Left ventricle myocardium inferior (tissue), 1 donor: ENCODE results near the gene DNAAF3. TPM values are rescaled to one million over a fixed set of nuclear protein-coding genes. Genes with fewer than 3 reads are reported as not detected.

Experiments used
- DNase-seq: peaks from one replicate; pipeline ENCODE4 v3.0.0-alpha.2; 2020
- H3K27ac ChIP-seq: fragments of 200-600 bp; replicated peaks from 2 replicates; pipeline ENCODE4 v1.8.0; 2021
- H3K27me3 ChIP-seq: fragments of 200-600 bp; 2 replicates; pipeline ENCODE4 v1.8.0; 2021; ENCODE audit warnings: low read depth
- H3K36me3 ChIP-seq: fragments of 200-600 bp; 2 replicates; pipeline ENCODE4 v1.8.0; 2021
- H3K4me1 ChIP-seq: fragments of 200-600 bp; 2 replicates; pipeline ENCODE4 v1.8.0; 2021
- H3K4me3 ChIP-seq: fragments of 200-600 bp; 2 replicates; pipeline ENCODE4 v1.8.0; 2021; ENCODE audit warnings: mild to moderate bottlenecking, moderate library complexity
- H3K9me3 ChIP-seq: fragments of 200-600 bp; replicated peaks from 2 replicates; pipeline ENCODE4 v1.8.0; 2021
- intact Hi-C: fragments of 100-400 bp; cut with micrococcal nuclease; formaldehyde crosslinking; loops from one replicate; pipeline ENCODE4 v1.11.0; 2022
- total RNA-seq: library from RNA; stranded (reverse); fragmentation: NEBNext Ultra II Directional; extraction: Animal tissue kit (Norgen Biotek cat#: 25700); gene quantifications from one replicate; pipeline ENCODE4 v1.2.1, GENCODE V29; 2021
- TF ChIP-seq, protein P1 (sequence below): fragments of 200-600 bp; IDR thresholded peaks from 2 replicates; pipeline ENCODE4 v1.8.0; 2021; ENCODE audit warnings: antibody characterized with exemption, mild to moderate bottlenecking, borderline replicate concordance
- donor health status: DM: no; HTN: yes; CAD: no; lungs with severe emphysema.

DNAAF3 gene
- total RNA-seq, 1 donor from 2014 or later, result 1.8 TPM

DNA sequence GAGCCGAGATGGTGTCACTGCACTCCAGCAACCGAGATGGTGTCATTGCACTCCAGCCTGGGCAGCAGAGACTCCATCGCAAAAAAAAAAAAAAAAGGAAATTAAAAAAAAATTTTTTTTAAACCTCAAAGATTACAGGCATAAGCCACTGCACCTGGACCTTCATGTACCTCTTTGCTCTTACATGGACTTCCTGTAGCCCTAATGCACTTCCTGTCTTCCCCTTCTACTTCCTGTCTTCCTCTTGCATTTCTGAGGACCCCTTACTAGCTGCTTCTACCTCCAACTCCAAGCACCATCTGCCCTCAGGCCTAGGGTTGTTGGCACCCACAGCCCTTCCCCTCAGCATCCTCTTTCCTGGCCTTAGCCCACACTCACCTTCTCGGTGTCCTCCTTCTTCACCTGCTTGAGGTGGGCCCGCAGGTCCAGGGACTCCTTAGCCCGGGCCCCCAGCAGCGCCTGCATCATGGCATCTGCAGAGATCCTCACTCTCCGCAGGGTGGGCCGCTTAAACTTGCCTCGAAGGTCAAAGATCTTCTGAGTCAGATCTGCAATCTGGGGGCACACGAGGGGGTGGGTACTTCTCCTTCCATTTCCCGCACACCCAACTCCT is 12.7 kb downstream of the DNAAF3 start:
- no peaks in the 10 kb centered on the region for H3K9me3 ChIP-seq
- H3K27ac ChIP-seq, result peak overlapping the region; percentile 30
- intact Hi-C loops, result no loop called here

DNA sequence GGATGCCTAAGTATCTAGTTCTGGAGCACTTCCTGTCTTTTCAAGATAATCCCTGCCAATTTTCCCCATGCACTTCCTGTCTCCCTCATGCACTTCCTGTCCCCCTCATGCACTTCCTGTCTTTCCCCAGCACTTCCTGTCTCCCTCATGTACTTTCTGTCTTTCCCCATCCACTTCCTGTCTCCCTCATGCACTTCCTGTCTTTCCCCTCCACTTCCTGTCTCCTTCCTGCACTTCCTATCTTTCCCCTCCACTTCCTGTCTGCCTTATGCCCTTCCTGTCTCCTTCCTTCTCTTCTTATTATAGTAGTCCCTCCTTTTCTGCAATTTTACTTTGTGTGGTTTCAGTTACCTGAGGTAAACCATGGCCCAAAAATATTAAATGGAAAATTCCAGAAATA is 14.4 kb downstream of the DNAAF3 start:
- TF ChIP-seq, protein P1, sequence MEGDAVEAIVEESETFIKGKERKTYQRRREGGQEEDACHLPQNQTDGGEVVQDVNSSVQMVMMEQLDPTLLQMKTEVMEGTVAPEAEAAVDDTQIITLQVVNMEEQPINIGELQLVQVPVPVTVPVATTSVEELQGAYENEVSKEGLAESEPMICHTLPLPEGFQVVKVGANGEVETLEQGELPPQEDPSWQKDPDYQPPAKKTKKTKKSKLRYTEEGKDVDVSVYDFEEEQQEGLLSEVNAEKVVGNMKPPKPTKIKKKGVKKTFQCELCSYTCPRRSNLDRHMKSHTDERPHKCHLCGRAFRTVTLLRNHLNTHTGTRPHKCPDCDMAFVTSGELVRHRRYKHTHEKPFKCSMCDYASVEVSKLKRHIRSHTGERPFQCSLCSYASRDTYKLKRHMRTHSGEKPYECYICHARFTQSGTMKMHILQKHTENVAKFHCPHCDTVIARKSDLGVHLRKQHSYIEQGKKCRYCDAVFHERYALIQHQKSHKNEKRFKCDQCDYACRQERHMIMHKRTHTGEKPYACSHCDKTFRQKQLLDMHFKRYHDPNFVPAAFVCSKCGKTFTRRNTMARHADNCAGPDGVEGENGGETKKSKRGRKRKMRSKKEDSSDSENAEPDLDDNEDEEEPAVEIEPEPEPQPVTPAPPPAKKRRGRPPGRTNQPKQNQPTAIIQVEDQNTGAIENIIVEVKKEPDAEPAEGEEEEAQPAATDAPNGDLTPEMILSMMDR, result no peak

More for the DNA sequence above, 12.7 kb downstream of the DNAAF3 start:
- peaks cover 32% of the 10 kb centered on the region for H3K36me3 ChIP-seq
- peaks cover 55% of the 10 kb centered on the region for H3K4me1 ChIP-seq
- peaks cover 46% of the 10 kb centered on the region for H3K27me3 ChIP-seq
- H3K4me3 ChIP-seq, result peak overlapping the region; percentile 66
- no peak for DNase-seq
- TF ChIP-seq, protein P1, result no peak

DNA sequence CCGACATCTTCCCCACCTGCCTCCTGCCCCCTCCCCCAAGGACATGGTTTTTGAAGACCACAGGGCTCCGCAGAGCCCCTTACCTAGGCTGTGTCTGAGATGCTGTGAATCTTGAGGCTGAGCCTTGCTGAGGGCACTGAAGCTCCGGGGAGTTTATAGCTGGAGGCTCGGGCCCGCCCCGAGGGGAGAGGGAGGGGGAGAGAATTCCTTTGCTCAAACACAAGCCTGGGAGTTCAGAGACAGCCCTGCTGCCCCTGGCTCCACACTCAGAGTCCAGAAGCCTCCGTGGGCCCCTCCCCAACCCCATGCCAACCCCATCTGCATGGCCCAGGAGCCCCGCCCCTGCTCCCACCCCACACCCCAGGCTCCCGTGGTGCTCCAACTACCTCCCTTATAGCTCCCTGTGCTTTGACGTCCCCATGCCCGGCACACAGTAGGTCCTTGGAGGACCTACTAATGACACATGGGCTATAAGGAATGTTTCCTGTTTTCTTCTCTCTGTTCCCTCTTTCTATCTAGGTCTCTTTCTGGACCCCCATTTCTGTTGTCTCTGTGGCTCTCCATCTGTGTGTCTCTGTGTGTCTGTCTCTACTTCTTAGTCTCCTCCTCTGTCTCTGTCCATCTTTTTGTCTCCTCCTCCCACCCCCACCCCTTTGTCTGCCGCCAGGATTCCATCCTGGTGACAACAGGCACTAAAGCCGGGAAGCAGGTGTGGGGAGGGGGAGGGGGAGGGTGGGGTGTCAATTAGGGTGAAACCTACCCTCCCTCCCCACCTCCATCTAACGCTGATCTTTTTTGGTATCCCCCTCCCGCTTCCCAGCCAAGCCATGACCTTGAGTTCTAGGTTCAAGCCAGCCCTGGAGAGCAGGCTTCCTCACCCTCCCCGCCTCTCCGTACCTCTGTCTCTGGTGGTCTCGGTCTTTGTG is 17.1 kb downstream of the DNAAF3 start, which contains the start of gene TNNT1:
TSS of gene TNNT1 (minus strand) at position 129 of the 926 bp plus-strand sequence. CDS start 2,049 bp downstream, outside the sequence.
- H3K27ac ChIP-seq, result peak within 1 kb of the TSS; percentile 83
- peak; percentile 36 for DNase-seq
- H3K36me3 ChIP-seq, result peaks cover 24% of the 10 kb centered on the region
- no peak within 1 kb of the TSS for H3K4me3 ChIP-seq
- no peaks in the 10 kb centered on the region for H3K9me3 ChIP-seq
- peaks cover 59% of the 10 kb centered on the region for H3K27me3 ChIP-seq
- TF ChIP-seq, protein P1, result no peak
- intact Hi-C loops, result no loop called here
- peaks cover 43% of the 10 kb centered on the region for H3K4me1 ChIP-seq

More for the DNA sequence above, 14.4 kb downstream of the DNAAF3 start:
- Histone ChIP-seq H3K4me1 (peaks cover 45% of the 10 kb centered on the region), H3K9me3 (no peaks in the 10 kb centered on the region), H3K27me3 (peaks cover 51% of the 10 kb centered on the region), H3K4me3 (peak overlapping the region; percentile 66), H3K27ac (peak overlapping the region; percentile 83), H3K36me3 (peaks cover 29% of the 10 kb centered on the region)
- no peak for DNase-seq
- intact Hi-C loops, result no loop called here

DNA sequence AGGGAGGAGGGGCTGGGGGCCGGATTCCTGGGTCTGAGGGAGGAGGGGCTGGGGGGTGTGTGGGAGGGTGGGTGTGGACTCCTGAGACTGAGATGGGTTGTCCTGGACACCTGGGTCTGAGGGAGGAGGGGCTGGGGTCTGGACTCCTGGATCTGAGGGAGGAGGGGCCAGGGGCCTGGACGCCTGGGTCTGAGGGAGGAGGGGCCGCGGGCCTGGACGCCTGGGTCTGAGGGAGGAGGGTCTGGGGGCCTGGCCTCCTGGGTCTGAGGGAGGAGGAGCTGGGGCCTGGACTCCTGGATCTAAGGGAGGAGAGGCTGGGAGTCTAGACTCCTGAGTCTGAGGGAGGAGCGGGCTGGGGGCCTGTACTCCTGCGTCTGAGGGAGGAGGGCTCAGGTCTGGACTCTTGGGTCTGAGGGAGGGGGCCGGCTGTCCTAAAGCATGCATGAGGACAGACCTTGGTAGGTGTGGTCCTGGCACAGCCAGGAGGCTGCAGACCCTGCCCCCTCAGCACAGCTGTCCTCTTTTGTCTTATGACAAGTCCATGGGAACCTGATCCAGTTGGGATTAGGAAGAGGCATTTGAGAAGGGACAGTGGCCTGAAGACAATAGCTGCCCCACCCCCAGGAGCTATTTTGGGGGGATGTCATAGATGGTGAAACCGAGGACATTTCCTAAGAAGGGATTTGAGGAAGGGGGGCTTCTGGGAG is 18.7 kb downstream of the DNAAF3 start:
- no peak overlapping the region for H3K27ac ChIP-seq
- TF ChIP-seq, protein P1, result no peak
- no peak for DNase-seq
- intact Hi-C loops, result no loop called here
- peaks cover 11% of the 10 kb centered on the region for H3K36me3 ChIP-seq
- H3K9me3 ChIP-seq, result no peaks in the 10 kb centered on the region
- H3K27me3 ChIP-seq, result peaks cover 70% of the 10 kb centered on the region
- peaks cover 31% of the 10 kb centered on the region for H3K4me1 ChIP-seq
- no peak overlapping the region for H3K4me3 ChIP-seq

DNA sequence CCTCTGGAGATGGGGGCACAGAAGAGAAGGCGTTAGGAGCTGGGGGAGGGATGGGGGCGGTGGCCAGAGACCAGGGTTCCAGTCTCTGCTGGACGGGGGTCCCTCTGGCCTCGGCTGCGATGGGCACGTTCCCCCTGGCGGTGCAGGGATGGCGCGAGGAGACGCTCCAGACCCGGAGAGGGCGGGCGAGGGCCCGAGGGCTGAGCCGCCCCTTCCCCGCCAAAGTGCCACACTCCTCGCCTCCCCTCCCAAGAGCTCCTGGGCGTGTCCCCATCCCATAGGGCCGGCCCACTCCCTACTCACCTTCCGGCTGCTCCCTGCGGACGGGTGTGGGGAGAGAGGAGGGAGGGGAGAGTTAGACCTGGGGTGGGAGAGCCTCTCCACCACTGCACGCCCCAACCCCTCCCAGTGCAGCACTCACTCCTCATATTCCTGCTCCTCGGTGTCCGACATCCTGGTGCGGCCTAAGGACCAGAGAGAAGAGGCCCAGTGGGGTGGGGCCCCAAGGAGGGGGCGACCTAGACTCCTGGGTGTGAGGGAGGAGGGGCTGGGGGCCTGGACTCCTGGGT is 19.6 kb downstream of the DNAAF3 start:
- intact Hi-C loops, result no loop called here
- Histone ChIP-seq H3K4me1 (peaks cover 25% of the 10 kb centered on the region), H3K4me3 (no peak overlapping the region), H3K27me3 (peaks cover 79% of the 10 kb centered on the region), H3K9me3 (no peaks in the 10 kb centered on the region), H3K36me3 (peaks cover 7% of the 10 kb centered on the region), H3K27ac (no peak overlapping the region)
- DNase-seq, result no peak
- TF ChIP-seq, protein P1, result no peak
